ENCODE data around the gene STUB1. TPM values are rescaled to one million over a fixed set of nuclear protein-coding genes. Genes with fewer than 3 reads are reported as not detected.

Gene STUB1
- total and polyA plus RNA-seq, 10 donors: 68.9 to 160 (median 88.3) TPM

- H3K36me3 ChIP-seq: peaks cover 0 to 31% (median 0%) of the 10 kb centered on the region in 6 donors
- H3K4me1 ChIP-seq: peaks cover 9 to 22% (median 16%) of the 10 kb centered on the region in 6 donors
- TF ChIP-seq POLR2AphosphoS5 (IDR thresholded peaks at IDR 0.05): peak; percentile 64 to 84 (median 70)
- no peak for TF ChIP-seq POLR2A (IDR thresholded peaks at IDR 0.05)
- TF ChIP-seq, protein P1, sequence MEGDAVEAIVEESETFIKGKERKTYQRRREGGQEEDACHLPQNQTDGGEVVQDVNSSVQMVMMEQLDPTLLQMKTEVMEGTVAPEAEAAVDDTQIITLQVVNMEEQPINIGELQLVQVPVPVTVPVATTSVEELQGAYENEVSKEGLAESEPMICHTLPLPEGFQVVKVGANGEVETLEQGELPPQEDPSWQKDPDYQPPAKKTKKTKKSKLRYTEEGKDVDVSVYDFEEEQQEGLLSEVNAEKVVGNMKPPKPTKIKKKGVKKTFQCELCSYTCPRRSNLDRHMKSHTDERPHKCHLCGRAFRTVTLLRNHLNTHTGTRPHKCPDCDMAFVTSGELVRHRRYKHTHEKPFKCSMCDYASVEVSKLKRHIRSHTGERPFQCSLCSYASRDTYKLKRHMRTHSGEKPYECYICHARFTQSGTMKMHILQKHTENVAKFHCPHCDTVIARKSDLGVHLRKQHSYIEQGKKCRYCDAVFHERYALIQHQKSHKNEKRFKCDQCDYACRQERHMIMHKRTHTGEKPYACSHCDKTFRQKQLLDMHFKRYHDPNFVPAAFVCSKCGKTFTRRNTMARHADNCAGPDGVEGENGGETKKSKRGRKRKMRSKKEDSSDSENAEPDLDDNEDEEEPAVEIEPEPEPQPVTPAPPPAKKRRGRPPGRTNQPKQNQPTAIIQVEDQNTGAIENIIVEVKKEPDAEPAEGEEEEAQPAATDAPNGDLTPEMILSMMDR (IDR thresholded peaks at IDR 0.05 in 8 of 11, conservative IDR thresholded peaks at IDR 0.05 in 3 of 11): peak; percentile 4 to 83 (median 67)
- WGBS, 5 donors: 4 to 32% (median 16%) methylated on average over 8 to 38 of the region's 43 CpGs
- H3K4me3 ChIP-seq: peak overlapping the region in 6 of 8 donors; percentile 8 to 61 (median 30)
- H3K27ac ChIP-seq: peak overlapping the region in 7 of 8 donors; percentile 53 to 84 (median 78)
- H3K9me3 ChIP-seq: no peaks in the 10 kb centered on the region
- DNase-seq: peak; percentile 95
- no peaks in the 10 kb centered on the region for H3K27me3 ChIP-seq (replicated peaks in 1 of 7)
- intact Hi-C loops (cut with DNase I; ENCODE audit: low total_unique reads): no loop called here
These were observed 19.6 kb upstream of the STUB1 start for GRCh38 chr16:660459-661183.

DNA sequence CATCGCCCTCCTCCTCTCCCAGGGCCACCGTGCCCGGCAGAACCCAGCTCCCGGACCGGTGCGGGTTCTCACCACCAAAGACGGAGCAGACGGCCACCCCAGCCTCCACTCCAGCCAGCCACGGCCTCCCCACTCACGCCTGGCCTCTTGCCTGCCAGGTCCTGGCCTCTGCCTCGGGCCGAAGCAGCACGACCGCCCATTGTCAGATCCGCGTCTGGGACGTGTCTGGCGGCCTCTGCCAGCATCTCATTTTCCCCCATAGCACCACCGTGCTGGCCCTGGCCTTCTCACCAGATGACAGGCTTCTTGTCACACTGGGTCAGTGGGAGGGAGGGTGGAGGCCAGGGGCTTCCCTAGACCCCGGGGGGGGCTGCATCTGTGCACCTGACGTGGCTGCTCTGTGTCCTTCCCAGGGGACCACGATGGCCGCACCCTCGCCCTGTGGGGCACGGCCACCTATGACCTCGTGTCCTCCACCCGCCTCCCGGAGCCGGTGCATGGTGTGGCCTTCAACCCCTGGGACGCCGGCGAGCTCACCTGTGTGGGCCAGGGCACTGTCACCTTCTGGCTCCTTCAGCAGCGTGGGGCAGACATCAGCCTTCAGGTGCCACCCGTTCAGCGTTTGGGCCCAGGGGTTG, 18.9 kb upstream of the STUB1 start:
- DNase-seq: no peak
- H3K27me3 ChIP-seq (replicated peaks in 1 of 7): no peaks in the 10 kb centered on the region
- peak overlapping the region in 6 of 8 donors; percentile 35 to 84 (median 76) for H3K27ac ChIP-seq
- peaks cover 9 to 23% (median 16%) of the 10 kb centered on the region in 6 donors for H3K4me1 ChIP-seq
- peak overlapping the region in 1 of 8 donors; percentile 61 for H3K4me3 ChIP-seq
- intact Hi-C loops (cut with DNase I; ENCODE audit: low total_unique reads): no loop called here
- no peaks in the 10 kb centered on the region for H3K9me3 ChIP-seq
- WGBS, 5 donors: 62 to 76% (median 74%) methylated on average over 31 to 35 of the region's 35 CpGs
- TF ChIP-seq, protein P1 (IDR thresholded peaks at IDR 0.05 in 8 of 11, conservative IDR thresholded peaks at IDR 0.05 in 3 of 11): peak in 3 of 11 experiments; percentile 3 to 27 (median 24)
- TF ChIP-seq POLR2A (IDR thresholded peaks at IDR 0.05) (no peak), POLR2AphosphoS5 (IDR thresholded peaks at IDR 0.05) (no peak)
- peaks cover 0 to 24% (median 0%) of the 10 kb centered on the region in 6 donors for H3K36me3 ChIP-seq

DNA sequence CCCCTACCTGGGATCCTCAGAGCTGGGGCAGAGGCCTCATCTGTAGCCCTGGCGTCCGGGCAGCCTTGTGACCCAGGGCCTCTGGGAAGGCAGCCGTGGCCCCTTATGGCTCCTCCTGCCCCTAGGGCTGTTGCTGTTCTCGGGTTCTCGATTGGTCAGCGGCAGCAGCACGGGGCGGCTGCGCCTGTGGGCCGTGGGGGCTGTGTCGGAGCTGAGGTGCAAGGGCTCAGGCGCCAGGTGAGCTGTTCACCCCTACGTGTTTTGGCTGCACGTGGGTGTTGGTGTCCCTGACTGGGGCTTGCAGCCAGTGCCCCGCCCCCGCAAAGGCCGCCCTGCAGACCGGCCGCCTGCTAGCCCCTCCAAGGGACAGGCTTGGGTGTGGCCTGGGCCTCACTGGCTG, 18.1 kb upstream of the STUB1 start:
- 94 to 97% (median 95%) methylated on average over 9 to 19 of the region's 19 CpGs for WGBS, 5 donors
- H3K27me3 ChIP-seq (replicated peaks in 1 of 7): no peaks in the 10 kb centered on the region
- peaks cover 10 to 31% (median 20%) of the 10 kb centered on the region in 6 donors for H3K4me1 ChIP-seq
- H3K27ac ChIP-seq: no peak overlapping the region
- peaks cover 0 to 17% (median 0%) of the 10 kb centered on the region in 6 donors for H3K36me3 ChIP-seq
- no peaks in the 10 kb centered on the region for H3K9me3 ChIP-seq
- intact Hi-C loops (cut with DNase I; ENCODE audit: low total_unique reads): no loop called here
- no peak overlapping the region for H3K4me3 ChIP-seq
- TF ChIP-seq POLR2AphosphoS5 (IDR thresholded peaks at IDR 0.05) (no peak), POLR2A (IDR thresholded peaks at IDR 0.05) (no peak)
- TF ChIP-seq, protein P1 (IDR thresholded peaks at IDR 0.05 in 8 of 11, conservative IDR thresholded peaks at IDR 0.05 in 3 of 11): no peak
- DNase-seq: no peak

- intact Hi-C loops (cut with DNase I; ENCODE audit: low total_unique reads): no loop called here
- H3K9me3 ChIP-seq: no peaks in the 10 kb centered on the region
- TF ChIP-seq, protein P1 (IDR thresholded peaks at IDR 0.05 in 8 of 11, conservative IDR thresholded peaks at IDR 0.05 in 3 of 11): no peak
- no peak for TF ChIP-seq POLR2AphosphoS5 (IDR thresholded peaks at IDR 0.05)
- TF ChIP-seq POLR2A (IDR thresholded peaks at IDR 0.05): no peak
- peaks cover 15 to 36% (median 25%) of the 10 kb centered on the region in 6 donors for H3K4me1 ChIP-seq
- WGBS, 5 donors: 87 to 95% (median 94%) methylated on average over 10 to 21 of the region's 21 CpGs
- no peak for DNase-seq
- H3K36me3 ChIP-seq: peaks cover 0 to 12% (median 0%) of the 10 kb centered on the region in 6 donors
- H3K4me3 ChIP-seq: no peak overlapping the region
- H3K27ac ChIP-seq: no peak overlapping the region
- no peaks in the 10 kb centered on the region for H3K27me3 ChIP-seq (replicated peaks in 1 of 7)
These were observed 17.6 kb upstream of the STUB1 start for GRCh38 chr16:662597-662996.

All from spleen (tissue), 11 donors.